Measurements from ENCODE around the gene CHN2. TPM values are rescaled to one million over a fixed set of nuclear protein-coding genes. Genes with fewer than 3 reads are reported as not detected.

The CHN2 gene
- total RNA-seq, 1 experiment from 2014 or later = 18.8 TPM

DNA sequence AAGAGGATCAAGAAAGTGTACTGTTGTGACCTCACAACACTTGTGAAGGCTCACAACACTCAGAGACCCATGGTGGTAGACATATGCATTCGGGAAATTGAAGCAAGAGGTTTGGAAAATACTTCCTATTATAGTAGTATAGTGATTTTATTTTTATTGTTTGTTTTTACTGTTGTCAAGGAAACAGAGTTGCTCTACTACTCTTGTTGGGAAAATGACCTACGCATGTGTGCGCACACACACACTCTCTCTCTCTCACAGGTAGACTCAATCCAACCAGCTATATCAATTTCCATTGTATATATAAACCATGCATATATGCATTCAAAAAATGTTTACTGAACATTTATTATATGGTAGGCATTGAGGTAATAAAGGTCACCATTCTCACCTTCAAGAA, 305.4 kb downstream of the CHN2 start:
- no peak overlapping the region for H3K27ac Mint-ChIP-seq (ENCODE audit: unreplicated experiment)
- Histone ChIP-seq H3K4me1 (peaks cover 21% of the 10 kb centered on the region), H3K9me3 (peaks cover 4% of the 10 kb centered on the region; the same call in 1 of the 2 replicates), H3K36me3 (ENCODE audit: control insufficient read depth, insufficient read depth, low read length) (no peaks in the 10 kb centered on the region), H3K4me3 (ENCODE audit: low read depth, low read length) (no peak overlapping the region), H3K27me3 (replicated peaks; ENCODE audit: control insufficient read depth, insufficient read depth, low read length) (no peaks in the 10 kb centered on the region)
- H3K27me3 Mint-ChIP-seq (ENCODE audit: insufficient read depth, unreplicated experiment) = no peaks in the 10 kb centered on the region
- no peak for DNase-seq
- no peaks in the 10 kb centered on the region for H3K9me3 Mint-ChIP-seq (ENCODE audit: unreplicated experiment)
- intact Hi-C loops (cut with micrococcal nuclease; ENCODE audit: unreplicated experiment) = no loop called here
- ChIA-PET CTCF (no interaction called here), POLR2A (interaction anchor here (0.5 kb wide), 1 partner anchor 550 kb away, joined by 5 read pairs; no protein-coding TSS in a partner anchor)
- no TSS peak for BruUV-seq (replicated peaks)
- TF ChIP-seq, protein P1, sequence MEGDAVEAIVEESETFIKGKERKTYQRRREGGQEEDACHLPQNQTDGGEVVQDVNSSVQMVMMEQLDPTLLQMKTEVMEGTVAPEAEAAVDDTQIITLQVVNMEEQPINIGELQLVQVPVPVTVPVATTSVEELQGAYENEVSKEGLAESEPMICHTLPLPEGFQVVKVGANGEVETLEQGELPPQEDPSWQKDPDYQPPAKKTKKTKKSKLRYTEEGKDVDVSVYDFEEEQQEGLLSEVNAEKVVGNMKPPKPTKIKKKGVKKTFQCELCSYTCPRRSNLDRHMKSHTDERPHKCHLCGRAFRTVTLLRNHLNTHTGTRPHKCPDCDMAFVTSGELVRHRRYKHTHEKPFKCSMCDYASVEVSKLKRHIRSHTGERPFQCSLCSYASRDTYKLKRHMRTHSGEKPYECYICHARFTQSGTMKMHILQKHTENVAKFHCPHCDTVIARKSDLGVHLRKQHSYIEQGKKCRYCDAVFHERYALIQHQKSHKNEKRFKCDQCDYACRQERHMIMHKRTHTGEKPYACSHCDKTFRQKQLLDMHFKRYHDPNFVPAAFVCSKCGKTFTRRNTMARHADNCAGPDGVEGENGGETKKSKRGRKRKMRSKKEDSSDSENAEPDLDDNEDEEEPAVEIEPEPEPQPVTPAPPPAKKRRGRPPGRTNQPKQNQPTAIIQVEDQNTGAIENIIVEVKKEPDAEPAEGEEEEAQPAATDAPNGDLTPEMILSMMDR (IDR thresholded peaks at IDR 0.05; ENCODE audit: insufficient read depth in 1 of 2, low read depth in 1 of 2, low read length in 1 of 2, severe bottlenecking in 1 of 2, unreplicated experiment in 1 of 2) = no peak
- H3K4me3 Mint-ChIP-seq (ENCODE audit: unreplicated experiment) = no peak overlapping the region
- no peaks in the 10 kb centered on the region for H3K36me3 Mint-ChIP-seq (ENCODE audit: insufficient read depth, unreplicated experiment)
- no peaks in the 10 kb centered on the region for H3K4me1 Mint-ChIP-seq (ENCODE audit: low read depth, unreplicated experiment)

DNA sequence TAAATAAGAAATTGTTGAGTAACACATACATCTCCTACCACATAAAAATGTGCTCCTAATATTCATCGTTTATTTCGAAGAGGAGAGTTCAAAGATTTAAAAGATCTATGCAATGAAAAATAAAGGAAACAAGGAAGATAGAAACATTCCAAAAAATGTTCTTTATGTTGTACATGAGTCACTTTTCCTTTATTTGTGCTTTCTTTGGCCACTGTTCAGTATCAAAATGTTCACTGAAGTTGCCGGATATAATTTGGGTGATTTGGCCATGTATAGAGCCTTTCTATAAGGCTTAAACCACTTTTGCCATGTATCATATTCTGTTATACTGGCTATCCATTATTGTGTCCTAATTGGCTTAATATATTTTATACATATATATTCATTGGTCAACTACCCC, 306.1 kb downstream of the CHN2 start:
- Mint-ChIP-seq H3K27me3 (ENCODE audit: insufficient read depth, unreplicated experiment) (no peaks in the 10 kb centered on the region), H3K4me1 (ENCODE audit: low read depth, unreplicated experiment) (no peaks in the 10 kb centered on the region), H3K36me3 (ENCODE audit: insufficient read depth, unreplicated experiment) (no peaks in the 10 kb centered on the region), H3K4me3 (ENCODE audit: unreplicated experiment) (no peak overlapping the region), H3K9me3 (ENCODE audit: unreplicated experiment) (no peaks in the 10 kb centered on the region), H3K27ac (ENCODE audit: unreplicated experiment) (no peak overlapping the region)
- H3K4me1 ChIP-seq = peaks cover 13% of the 10 kb centered on the region
- TF ChIP-seq, protein P1 (IDR thresholded peaks at IDR 0.05; ENCODE audit: insufficient read depth in 1 of 2, low read depth in 1 of 2, low read length in 1 of 2, severe bottlenecking in 1 of 2, unreplicated experiment in 1 of 2) = no peak
- ChIA-PET CTCF (no interaction called here), POLR2A (no interaction called here)
- no TSS peak for BruUV-seq (replicated peaks)
- H3K27me3 ChIP-seq (replicated peaks; ENCODE audit: control insufficient read depth, insufficient read depth, low read length) = no peaks in the 10 kb centered on the region
- H3K9me3 ChIP-seq = peaks cover 4% of the 10 kb centered on the region; the same call in 1 of the 2 replicates
- DNase-seq = no peak
- intact Hi-C loops (cut with micrococcal nuclease; ENCODE audit: unreplicated experiment) = no loop called here
- no peaks in the 10 kb centered on the region for H3K36me3 ChIP-seq (ENCODE audit: control insufficient read depth, insufficient read depth, low read length)
- H3K4me3 ChIP-seq (ENCODE audit: low read depth, low read length) = no peak overlapping the region

DNA sequence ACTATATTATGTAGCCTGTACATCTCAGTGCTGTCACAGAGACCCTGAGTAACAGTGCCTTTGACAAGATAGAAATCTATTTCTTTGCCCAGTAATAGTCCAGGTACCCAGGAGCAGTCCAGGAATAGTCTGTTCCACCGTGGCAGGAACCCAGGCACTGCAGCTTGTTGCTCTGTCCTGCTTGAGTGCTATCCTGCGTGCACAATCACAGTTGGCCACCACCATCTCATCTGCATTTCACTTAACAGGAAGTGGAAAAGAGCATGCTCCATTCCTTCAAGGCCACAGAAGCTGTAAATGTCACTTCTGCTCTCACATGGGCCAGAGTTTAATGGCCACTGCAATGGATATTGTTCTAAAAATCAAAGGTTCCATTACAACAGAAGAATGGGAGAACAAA, 307.6 kb downstream of the CHN2 start:
- H3K9me3 Mint-ChIP-seq (ENCODE audit: unreplicated experiment) = no peaks in the 10 kb centered on the region
- H3K4me1 Mint-ChIP-seq (ENCODE audit: low read depth, unreplicated experiment) = no peaks in the 10 kb centered on the region
- POLR2A ChIA-PET = no interaction called here
- H3K4me3 ChIP-seq (ENCODE audit: low read depth, low read length) = no peak overlapping the region
- CTCF ChIA-PET = no interaction called here
- no peak overlapping the region for H3K4me3 Mint-ChIP-seq (ENCODE audit: unreplicated experiment)
- H3K27ac Mint-ChIP-seq (ENCODE audit: unreplicated experiment) = no peak overlapping the region
- no peak for DNase-seq
- H3K36me3 ChIP-seq (ENCODE audit: control insufficient read depth, insufficient read depth, low read length) = no peaks in the 10 kb centered on the region
- peaks cover 4% of the 10 kb centered on the region; the same call in 1 of the 2 replicates for H3K9me3 ChIP-seq
- intact Hi-C loops (cut with micrococcal nuclease; ENCODE audit: unreplicated experiment) = no loop called here
- no TSS peak for BruUV-seq (replicated peaks)
- H3K36me3 Mint-ChIP-seq (ENCODE audit: insufficient read depth, unreplicated experiment) = no peaks in the 10 kb centered on the region
- TF ChIP-seq, protein P1 (IDR thresholded peaks at IDR 0.05; ENCODE audit: insufficient read depth in 1 of 2, low read depth in 1 of 2, low read length in 1 of 2, severe bottlenecking in 1 of 2, unreplicated experiment in 1 of 2) = no peak
- H3K4me1 ChIP-seq = no peaks in the 10 kb centered on the region
- H3K27me3 Mint-ChIP-seq (ENCODE audit: insufficient read depth, unreplicated experiment) = no peaks in the 10 kb centered on the region
- no peaks in the 10 kb centered on the region for H3K27me3 ChIP-seq (replicated peaks; ENCODE audit: control insufficient read depth, insufficient read depth, low read length)

Measured in Caco-2 (cell line).